Left lung (tissue), 10 donors: ENCODE measurements around the gene SCGB3A2. TPM values are rescaled to one million over a fixed set of nuclear protein-coding genes. Genes with fewer than 3 reads are reported as not detected.

Experiments
- ATAC-seq: fragments of 200-7000 bp; cut with Tn5 transposase; one replicate; pipeline ENCODE4 v1.9.1; 2020; ENCODE audit warnings: moderate library complexity
- DNase-seq, 4 donors: peaks; one replicate each; pipeline ENCODE4 v3.0.0-alpha.2; 2013 to 2020
- H3K27ac ChIP-seq, 2 donors: fragments of 200-600 bp; sonication (generic) in 1 of 2; one replicate each; pipeline versions ENCODE4 v1.5.0 to v1.8.0; 2020 to 2021
- H3K27me3 ChIP-seq, 2 donors: fragments of 200-600 bp; sonication (generic) in 1 of 2; one replicate each; pipeline versions ENCODE4 v1.5.0 to v1.8.0; 2020 to 2021
- H3K36me3 ChIP-seq, 2 donors: fragments of 200-600 bp; sonication (generic) in 1 of 2; one replicate each; pipeline versions ENCODE4 v1.5.0 to v1.8.0; 2020 to 2021
- H3K4me1 ChIP-seq, 2 donors: fragments of 200-600 bp; one replicate each; pipeline ENCODE4 v1.8.0; 2021
- H3K4me3 ChIP-seq, 2 donors: fragments of 200-600 bp; sonication (generic) in 1 of 2; one replicate each; pipeline versions ENCODE4 v1.5.0 to v1.8.0; 2020 to 2021; ENCODE audit warnings: mild to moderate bottlenecking in 1 of 2
- H3K9me3 ChIP-seq, 2 donors: fragments of 200-600 bp; sonication (generic) in 1 of 2; one replicate each; pipeline versions ENCODE4 v1.5.0 to v1.8.0; 2020 to 2021
- intact Hi-C, 2 donors: fragments of 100-400 bp; cut with DNase I; formaldehyde crosslinking; loops; one replicate each; pipeline versions ENCODE4 v1.11.2 to v1.14.2; 2022
- polyA plus RNA-seq, 6 donors: library from polyadenylated mRNA; unstranded; fragments of 120-200 nt; gene quantifications; one replicate each; pipeline ENCODE4 v1.2.1, GENCODE V29; 2013; ENCODE audit not compliant: insufficient read length in 6 of 6
- total RNA-seq, 2 donors: library from RNA; stranded (reverse); fragmentation: NEBNext Ultra II Directional; extraction: Animal tissue kit (Norgen Biotek cat#: 25700); gene quantifications; one replicate each; pipeline ENCODE4 v1.2.1, GENCODE V29; 2021
- TF ChIP-seq, protein P1 (sequence below), 2 donors: fragments of 200-600 bp; sonication (generic) in 1 of 2; IDR thresholded peaks; one replicate each; pipeline versions ENCODE4 v1.5.0 to v1.8.0; 2021; ENCODE audit warnings: antibody characterized with exemption in 2 of 2
- donor health status: DM: no; HTN: yes; CAD: no.
- donor health status: DM: no; HTN: no; CAD: no.

Gene SCGB3A2
- total and polyA plus RNA-seq, 8 donors, result 76.6 to 2,625 (median 1,609) TPM

DNA sequence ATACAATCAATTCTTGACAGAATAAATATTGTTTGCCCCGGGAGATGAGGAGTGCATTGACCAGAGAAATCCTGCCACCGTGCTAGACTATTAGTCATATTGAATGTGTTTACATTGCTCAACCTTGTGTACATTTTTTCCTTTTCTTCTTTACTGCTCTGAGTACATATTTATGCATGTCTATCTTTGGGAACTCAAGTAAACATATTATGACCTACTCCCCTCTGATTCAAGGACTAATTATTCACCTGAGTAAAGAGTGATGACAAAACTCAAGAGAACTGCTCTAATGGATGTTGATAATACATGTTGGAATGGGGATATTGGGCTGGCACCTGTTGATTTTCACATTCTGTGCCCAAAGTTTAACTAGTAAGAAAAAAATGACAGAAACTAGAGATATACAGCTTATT, 43.1 kb upstream of the SCGB3A2 start:
- DNase-seq (no peak), ATAC-seq (peak; percentile 86)
- TF ChIP-seq, protein P1, sequence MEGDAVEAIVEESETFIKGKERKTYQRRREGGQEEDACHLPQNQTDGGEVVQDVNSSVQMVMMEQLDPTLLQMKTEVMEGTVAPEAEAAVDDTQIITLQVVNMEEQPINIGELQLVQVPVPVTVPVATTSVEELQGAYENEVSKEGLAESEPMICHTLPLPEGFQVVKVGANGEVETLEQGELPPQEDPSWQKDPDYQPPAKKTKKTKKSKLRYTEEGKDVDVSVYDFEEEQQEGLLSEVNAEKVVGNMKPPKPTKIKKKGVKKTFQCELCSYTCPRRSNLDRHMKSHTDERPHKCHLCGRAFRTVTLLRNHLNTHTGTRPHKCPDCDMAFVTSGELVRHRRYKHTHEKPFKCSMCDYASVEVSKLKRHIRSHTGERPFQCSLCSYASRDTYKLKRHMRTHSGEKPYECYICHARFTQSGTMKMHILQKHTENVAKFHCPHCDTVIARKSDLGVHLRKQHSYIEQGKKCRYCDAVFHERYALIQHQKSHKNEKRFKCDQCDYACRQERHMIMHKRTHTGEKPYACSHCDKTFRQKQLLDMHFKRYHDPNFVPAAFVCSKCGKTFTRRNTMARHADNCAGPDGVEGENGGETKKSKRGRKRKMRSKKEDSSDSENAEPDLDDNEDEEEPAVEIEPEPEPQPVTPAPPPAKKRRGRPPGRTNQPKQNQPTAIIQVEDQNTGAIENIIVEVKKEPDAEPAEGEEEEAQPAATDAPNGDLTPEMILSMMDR (IDR thresholded peaks at IDR 0.05), result no peak
- Histone ChIP-seq H3K27me3 (no peaks in the 10 kb centered on the region), H3K4me3 (no peak overlapping the region), H3K36me3 (no peaks in the 10 kb centered on the region), H3K4me1 (no peaks in the 10 kb centered on the region), H3K9me3 (no peaks in the 10 kb centered on the region), H3K27ac (peak overlapping the region in 1 of 2 donors; percentile 16)
- intact Hi-C loops, result no loop called here

DNA sequence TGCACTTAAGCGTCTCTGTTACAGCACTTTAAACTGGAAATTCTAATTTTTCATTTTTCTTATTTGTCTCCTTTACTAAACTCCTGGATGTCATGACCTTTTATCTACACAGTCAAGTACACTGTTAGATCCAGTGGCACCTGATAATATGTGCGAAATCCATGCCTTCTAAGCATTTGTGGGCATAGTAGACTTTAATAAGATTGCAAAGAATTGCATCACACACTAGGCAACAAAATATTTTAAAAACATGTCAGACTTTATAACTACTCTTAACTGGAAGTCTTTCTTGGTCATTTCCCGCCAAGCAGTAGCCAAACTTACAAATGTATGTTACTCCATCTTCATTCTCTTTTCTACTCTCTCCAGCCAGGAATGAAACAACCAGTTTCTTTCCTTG, 42.1 kb upstream of the SCGB3A2 start:
- no peak for DNase-seq
- Histone ChIP-seq H3K27ac (peak overlapping the region in 1 of 2 donors; percentile 16), H3K27me3 (no peaks in the 10 kb centered on the region), H3K9me3 (no peaks in the 10 kb centered on the region), H3K4me1 (no peaks in the 10 kb centered on the region), H3K4me3 (no peak overlapping the region), H3K36me3 (no peaks in the 10 kb centered on the region)
- ATAC-seq, result no peak
- TF ChIP-seq, protein P1 (IDR thresholded peaks at IDR 0.05), result no peak
- intact Hi-C loops, result no loop called here

DNA sequence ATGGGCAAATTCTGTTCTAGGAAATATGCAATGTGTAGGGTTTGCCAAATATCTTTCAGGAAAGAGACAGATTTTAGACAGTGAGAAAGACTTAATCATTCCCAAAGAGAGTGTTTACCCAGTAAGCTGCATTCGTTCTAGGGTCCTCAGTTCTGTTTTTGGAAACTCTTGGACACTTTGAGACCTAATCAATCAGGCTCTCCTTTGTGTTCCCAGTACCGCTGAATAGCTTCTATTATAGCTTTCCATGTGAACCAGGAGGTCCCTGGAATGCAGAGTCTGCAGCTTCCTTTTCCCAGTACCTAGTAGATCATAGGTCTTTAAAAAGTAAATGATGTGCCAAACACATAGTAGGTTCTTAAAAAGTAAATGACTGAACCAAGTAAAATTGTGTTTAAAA, 35.6 kb upstream of the SCGB3A2 start:
- no peak overlapping the region for H3K27ac ChIP-seq
- H3K27me3 ChIP-seq, result peaks cover 0 to 6% of the 10 kb centered on the region in 2 donors
- TF ChIP-seq, protein P1 (IDR thresholded peaks at IDR 0.05), result no peak
- H3K9me3 ChIP-seq, result no peaks in the 10 kb centered on the region
- H3K36me3 ChIP-seq, result no peaks in the 10 kb centered on the region
- intact Hi-C loops, result no loop called here
- ATAC-seq (no peak), DNase-seq (no peak)
- no peak overlapping the region for H3K4me3 ChIP-seq
- no peaks in the 10 kb centered on the region for H3K4me1 ChIP-seq

DNA sequence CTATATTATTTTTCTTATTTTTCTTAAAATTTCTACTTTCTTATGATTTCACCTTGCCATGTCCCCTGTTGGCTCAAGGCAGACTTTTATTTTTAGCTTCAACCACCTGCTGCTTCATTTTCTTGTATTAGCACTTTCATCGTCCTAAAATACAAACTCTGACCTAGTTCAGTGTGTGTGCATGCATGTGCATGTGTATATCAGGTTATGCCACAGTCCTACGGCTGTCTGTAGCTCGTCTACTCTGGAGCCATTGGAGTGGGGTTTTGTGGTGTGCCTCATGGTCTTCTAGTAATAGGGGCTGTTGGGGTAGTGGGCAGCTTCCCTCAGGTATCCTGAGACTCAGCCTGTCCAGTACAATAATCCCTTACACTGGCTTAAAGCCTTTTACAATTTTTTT, 33.7 kb upstream of the SCGB3A2 start:
- no peaks in the 10 kb centered on the region for H3K4me1 ChIP-seq
- intact Hi-C loops, result no loop called here
- no peak overlapping the region for H3K27ac ChIP-seq
- H3K9me3 ChIP-seq, result no peaks in the 10 kb centered on the region
- DNase-seq (no peak), ATAC-seq (no peak)
- H3K27me3 ChIP-seq, result peaks cover 0 to 6% of the 10 kb centered on the region in 2 donors
- H3K4me3 ChIP-seq, result no peak overlapping the region
- TF ChIP-seq, protein P1 (IDR thresholded peaks at IDR 0.05), result no peak
- no peaks in the 10 kb centered on the region for H3K36me3 ChIP-seq

DNA sequence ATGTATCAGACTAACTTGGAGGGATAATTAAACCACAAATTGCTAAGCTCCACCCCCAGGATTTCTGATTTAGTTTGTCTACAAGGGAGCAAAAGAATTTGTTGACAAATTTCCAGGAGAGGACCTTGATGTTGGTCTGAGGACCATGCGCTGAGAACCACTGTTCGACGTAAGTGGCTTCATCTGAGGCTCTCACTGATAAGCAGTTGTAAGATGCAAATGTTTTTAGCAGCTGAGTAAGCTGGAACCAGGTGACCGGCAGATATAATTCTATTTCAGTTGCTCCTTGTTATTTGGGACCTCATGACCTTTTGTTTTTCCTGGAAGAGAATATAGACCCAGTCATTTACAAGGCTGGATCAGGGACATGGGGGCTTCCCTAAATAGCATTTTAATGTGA, 32.9 kb upstream of the SCGB3A2 start:
- Histone ChIP-seq H3K9me3 (no peaks in the 10 kb centered on the region), H3K4me3 (no peak overlapping the region), H3K27ac (no peak overlapping the region), H3K27me3 (peaks cover 0 to 6% of the 10 kb centered on the region in 2 donors), H3K36me3 (no peaks in the 10 kb centered on the region), H3K4me1 (no peaks in the 10 kb centered on the region)
- DNase-seq, result no peak
- ATAC-seq, result no peak
- TF ChIP-seq, protein P1 (IDR thresholded peaks at IDR 0.05), result no peak
- intact Hi-C loops, result no loop called here
